ENCODE results near the gene FRG2.
"Not testable (repeated sequence)": the region's sequence is repeated elsewhere in the genome, so short reads cannot be mapped to it uniquely, and the experiment has no call there.

DNA sequence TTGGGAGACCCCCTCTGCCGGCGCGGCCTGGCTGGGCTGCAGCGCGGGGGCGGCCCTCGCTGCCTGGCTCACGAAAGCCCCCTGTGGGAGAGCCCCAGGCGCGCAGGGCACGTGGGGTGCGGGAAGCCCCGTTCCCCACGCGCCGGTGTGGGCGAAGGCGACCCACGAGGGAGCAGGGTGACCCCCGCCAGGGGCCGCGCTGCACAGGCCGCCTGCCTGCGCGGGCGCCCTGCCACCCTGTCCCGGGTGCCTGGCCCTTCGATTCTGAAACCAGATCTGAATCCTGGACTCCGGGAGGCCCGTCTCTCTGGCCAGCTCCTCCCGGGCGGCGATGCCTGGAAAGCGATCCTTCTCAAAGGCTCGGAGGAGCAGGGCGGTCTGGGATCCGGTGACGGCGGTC is 5.1 kb downstream of the FRG2 start:
- TF ChIP-seq, protein P1, sequence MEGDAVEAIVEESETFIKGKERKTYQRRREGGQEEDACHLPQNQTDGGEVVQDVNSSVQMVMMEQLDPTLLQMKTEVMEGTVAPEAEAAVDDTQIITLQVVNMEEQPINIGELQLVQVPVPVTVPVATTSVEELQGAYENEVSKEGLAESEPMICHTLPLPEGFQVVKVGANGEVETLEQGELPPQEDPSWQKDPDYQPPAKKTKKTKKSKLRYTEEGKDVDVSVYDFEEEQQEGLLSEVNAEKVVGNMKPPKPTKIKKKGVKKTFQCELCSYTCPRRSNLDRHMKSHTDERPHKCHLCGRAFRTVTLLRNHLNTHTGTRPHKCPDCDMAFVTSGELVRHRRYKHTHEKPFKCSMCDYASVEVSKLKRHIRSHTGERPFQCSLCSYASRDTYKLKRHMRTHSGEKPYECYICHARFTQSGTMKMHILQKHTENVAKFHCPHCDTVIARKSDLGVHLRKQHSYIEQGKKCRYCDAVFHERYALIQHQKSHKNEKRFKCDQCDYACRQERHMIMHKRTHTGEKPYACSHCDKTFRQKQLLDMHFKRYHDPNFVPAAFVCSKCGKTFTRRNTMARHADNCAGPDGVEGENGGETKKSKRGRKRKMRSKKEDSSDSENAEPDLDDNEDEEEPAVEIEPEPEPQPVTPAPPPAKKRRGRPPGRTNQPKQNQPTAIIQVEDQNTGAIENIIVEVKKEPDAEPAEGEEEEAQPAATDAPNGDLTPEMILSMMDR (IDR thresholded peaks at IDR 0.05) = not testable (repeated sequence)
- not testable (repeated sequence) for TF ChIP-seq POLR2A (IDR thresholded peaks at IDR 0.05)
